ENCODE results near the gene FAH. TPM values are rescaled to one million over a fixed set of nuclear protein-coding genes. Genes with fewer than 3 reads are reported as not detected.

The FAH gene
- total RNA-seq, 1 donor from 2014 or later: 6.2 TPM

DNA sequence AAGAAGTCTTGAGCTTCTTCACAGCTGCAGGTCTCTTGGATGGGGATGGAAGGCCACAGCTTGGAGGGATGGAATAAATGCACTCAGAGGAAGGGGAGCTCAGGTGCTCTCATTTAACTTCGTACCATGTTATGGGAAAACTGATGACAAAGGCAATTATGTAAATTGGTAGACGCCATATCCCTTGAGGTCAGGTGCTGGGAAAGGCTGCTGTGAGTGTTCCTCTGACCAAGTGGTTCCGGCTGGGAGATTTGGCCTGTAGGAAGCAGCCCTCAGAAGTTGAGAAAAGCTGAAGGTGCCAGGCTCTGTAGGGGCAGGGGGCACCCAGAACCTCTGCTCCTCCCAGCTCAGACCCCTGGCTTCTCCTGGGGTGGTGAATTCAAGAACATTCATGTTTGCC is 47.1 kb downstream of the FAH start:
- DNase-seq (ENCODE audit: low spot score): no peak
- H3K4me3 Mint-ChIP-seq (ENCODE audit: unreplicated experiment): no peak overlapping the region
- no peaks in the 10 kb centered on the region for H3K9me3 Mint-ChIP-seq (ENCODE audit: unreplicated experiment)
- H3K36me3 Mint-ChIP-seq (ENCODE audit: low read depth, unreplicated experiment): no peaks in the 10 kb centered on the region
- H3K4me1 Mint-ChIP-seq (ENCODE audit: unreplicated experiment): no peaks in the 10 kb centered on the region
- H3K27ac Mint-ChIP-seq (ENCODE audit: unreplicated experiment): no peak overlapping the region
- H3K27me3 Mint-ChIP-seq (ENCODE audit: unreplicated experiment): peaks cover 3% of the 10 kb centered on the region
- TF ChIP-seq, protein P1, sequence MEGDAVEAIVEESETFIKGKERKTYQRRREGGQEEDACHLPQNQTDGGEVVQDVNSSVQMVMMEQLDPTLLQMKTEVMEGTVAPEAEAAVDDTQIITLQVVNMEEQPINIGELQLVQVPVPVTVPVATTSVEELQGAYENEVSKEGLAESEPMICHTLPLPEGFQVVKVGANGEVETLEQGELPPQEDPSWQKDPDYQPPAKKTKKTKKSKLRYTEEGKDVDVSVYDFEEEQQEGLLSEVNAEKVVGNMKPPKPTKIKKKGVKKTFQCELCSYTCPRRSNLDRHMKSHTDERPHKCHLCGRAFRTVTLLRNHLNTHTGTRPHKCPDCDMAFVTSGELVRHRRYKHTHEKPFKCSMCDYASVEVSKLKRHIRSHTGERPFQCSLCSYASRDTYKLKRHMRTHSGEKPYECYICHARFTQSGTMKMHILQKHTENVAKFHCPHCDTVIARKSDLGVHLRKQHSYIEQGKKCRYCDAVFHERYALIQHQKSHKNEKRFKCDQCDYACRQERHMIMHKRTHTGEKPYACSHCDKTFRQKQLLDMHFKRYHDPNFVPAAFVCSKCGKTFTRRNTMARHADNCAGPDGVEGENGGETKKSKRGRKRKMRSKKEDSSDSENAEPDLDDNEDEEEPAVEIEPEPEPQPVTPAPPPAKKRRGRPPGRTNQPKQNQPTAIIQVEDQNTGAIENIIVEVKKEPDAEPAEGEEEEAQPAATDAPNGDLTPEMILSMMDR (IDR thresholded peaks at IDR 0.05; ENCODE audit: unreplicated experiment): no peak

GRCh38 chr15:80201256-80202015 is 48.6 kb downstream of the FAH start:
- no peak overlapping the region for H3K4me3 Mint-ChIP-seq (ENCODE audit: unreplicated experiment)
- DNase-seq (ENCODE audit: low spot score): no peak
- H3K36me3 Mint-ChIP-seq (ENCODE audit: low read depth, unreplicated experiment): no peaks in the 10 kb centered on the region
- H3K27ac Mint-ChIP-seq (ENCODE audit: unreplicated experiment): no peak overlapping the region
- TF ChIP-seq, protein P1 (IDR thresholded peaks at IDR 0.05; ENCODE audit: unreplicated experiment): no peak
- H3K27me3 Mint-ChIP-seq (ENCODE audit: unreplicated experiment): peaks cover 3% of the 10 kb centered on the region
- H3K9me3 Mint-ChIP-seq (ENCODE audit: unreplicated experiment): no peaks in the 10 kb centered on the region
- H3K4me1 Mint-ChIP-seq (ENCODE audit: unreplicated experiment): no peaks in the 10 kb centered on the region

DNA sequence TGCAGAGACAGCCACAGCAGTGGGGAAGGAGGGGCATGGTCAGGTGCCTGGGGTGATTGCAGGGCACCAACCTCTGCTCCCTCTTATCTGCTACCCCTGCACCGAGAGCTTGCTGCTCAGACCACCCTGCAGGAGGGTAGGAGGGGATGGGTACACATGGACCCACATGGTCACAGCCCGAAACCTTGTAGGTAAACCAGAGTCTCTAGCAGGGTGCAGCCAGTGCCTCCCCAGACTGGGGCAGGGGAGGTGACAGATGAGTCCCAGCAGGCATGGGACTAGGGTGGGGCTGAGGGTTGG is 49.2 kb downstream of the FAH start:
- H3K27ac Mint-ChIP-seq (ENCODE audit: unreplicated experiment): no peak overlapping the region
- H3K4me1 Mint-ChIP-seq (ENCODE audit: unreplicated experiment): no peaks in the 10 kb centered on the region
- H3K4me3 Mint-ChIP-seq (ENCODE audit: unreplicated experiment): no peak overlapping the region
- TF ChIP-seq, protein P1 (IDR thresholded peaks at IDR 0.05; ENCODE audit: unreplicated experiment): no peak
- DNase-seq (ENCODE audit: low spot score): no peak
- no peaks in the 10 kb centered on the region for H3K9me3 Mint-ChIP-seq (ENCODE audit: unreplicated experiment)
- no peaks in the 10 kb centered on the region for H3K36me3 Mint-ChIP-seq (ENCODE audit: low read depth, unreplicated experiment)
- peaks cover 3% of the 10 kb centered on the region for H3K27me3 Mint-ChIP-seq (ENCODE audit: unreplicated experiment)

- no peaks in the 10 kb centered on the region for H3K4me1 Mint-ChIP-seq (ENCODE audit: unreplicated experiment)
- no peak for DNase-seq (ENCODE audit: low spot score)
- peaks cover 3% of the 10 kb centered on the region for H3K27me3 Mint-ChIP-seq (ENCODE audit: unreplicated experiment)
- no peaks in the 10 kb centered on the region for H3K9me3 Mint-ChIP-seq (ENCODE audit: unreplicated experiment)
- no peak overlapping the region for H3K4me3 Mint-ChIP-seq (ENCODE audit: unreplicated experiment)
- no peak overlapping the region for H3K27ac Mint-ChIP-seq (ENCODE audit: unreplicated experiment)
- H3K36me3 Mint-ChIP-seq (ENCODE audit: low read depth, unreplicated experiment): no peaks in the 10 kb centered on the region
- TF ChIP-seq, protein P1 (IDR thresholded peaks at IDR 0.05; ENCODE audit: unreplicated experiment): no peak
Observed at GRCh38 chr15:80202641-80203360, 50.0 kb downstream of the FAH start.

DNA sequence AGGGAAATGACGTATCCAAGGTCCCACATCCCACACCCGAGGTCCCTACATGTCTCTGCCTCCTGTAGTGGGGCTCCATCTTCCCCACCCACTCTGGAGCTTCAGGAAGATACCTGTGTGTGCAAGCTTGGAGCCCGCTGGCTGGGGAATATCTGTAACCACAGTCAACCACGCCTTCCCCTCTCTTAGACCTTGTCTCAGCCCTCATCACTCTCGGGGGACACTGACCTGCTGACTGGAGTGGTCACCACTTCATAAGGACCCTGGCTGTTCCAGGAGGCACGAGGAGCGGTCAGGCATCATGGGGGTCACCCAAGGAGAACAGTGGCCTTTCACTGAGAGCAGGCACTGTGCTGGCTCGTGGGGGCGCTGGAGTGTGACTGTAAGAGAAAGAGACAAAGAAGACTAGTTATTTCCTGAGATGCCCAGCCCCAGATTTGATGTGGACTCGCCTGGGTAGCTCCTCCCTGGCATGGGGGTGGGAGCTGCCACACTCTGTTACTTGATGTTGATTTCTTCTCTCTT is 50.6 kb downstream of the FAH start:
- no peaks in the 10 kb centered on the region for H3K9me3 Mint-ChIP-seq (ENCODE audit: unreplicated experiment)
- TF ChIP-seq, protein P1 (IDR thresholded peaks at IDR 0.05; ENCODE audit: unreplicated experiment): no peak
- no peak overlapping the region for H3K4me3 Mint-ChIP-seq (ENCODE audit: unreplicated experiment)
- no peak for DNase-seq (ENCODE audit: low spot score)
- H3K36me3 Mint-ChIP-seq (ENCODE audit: low read depth, unreplicated experiment): no peaks in the 10 kb centered on the region
- peaks cover 3% of the 10 kb centered on the region for H3K27me3 Mint-ChIP-seq (ENCODE audit: unreplicated experiment)
- H3K4me1 Mint-ChIP-seq (ENCODE audit: unreplicated experiment): no peaks in the 10 kb centered on the region
- H3K27ac Mint-ChIP-seq (ENCODE audit: unreplicated experiment): no peak overlapping the region

All from endothelial cell (in vitro differentiated cells).